ENCODE measurements around the gene MRPL10.
A peak's percentile ranks its signal among the peaks of the same experiment; 100 is the strongest.

Gene MRPL10

GRCh38 chr17:47839071-47839470, 7.7 kb upstream of the MRPL10 start:
- no peak for DNase-seq (ENCODE audit: low read depth)

GRCh38 chr17:47838636-47839035, 7.3 kb upstream of the MRPL10 start:
- no peak for DNase-seq (ENCODE audit: low read depth)

- DNase-seq (ENCODE audit: low read depth): no peak
Observed at GRCh38 chr17:47837401-47838039, 6.2 kb upstream of the MRPL10 start.

DNA sequence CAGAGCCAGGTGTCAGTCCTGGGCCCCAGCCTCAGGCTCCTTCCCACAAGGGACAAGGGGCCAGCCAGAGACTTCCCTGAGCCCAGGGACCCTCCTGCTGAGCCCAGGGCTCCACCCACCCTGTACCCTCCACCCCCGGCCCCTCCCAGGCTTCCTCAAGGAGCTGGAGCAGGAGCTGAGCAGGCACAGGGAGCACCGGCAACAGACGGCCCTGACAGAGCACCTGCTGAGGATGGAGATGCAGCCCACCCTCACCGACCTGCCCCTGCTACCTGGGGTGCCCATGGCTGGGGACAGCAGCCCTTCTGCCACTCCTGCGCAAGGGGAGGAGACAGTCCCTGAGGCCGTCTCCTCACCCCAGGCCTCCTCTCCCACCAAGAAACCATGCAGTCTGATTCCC, 5.3 kb upstream of the MRPL10 start:
- DNase-seq (ENCODE audit: low read depth): no peak

DNA sequence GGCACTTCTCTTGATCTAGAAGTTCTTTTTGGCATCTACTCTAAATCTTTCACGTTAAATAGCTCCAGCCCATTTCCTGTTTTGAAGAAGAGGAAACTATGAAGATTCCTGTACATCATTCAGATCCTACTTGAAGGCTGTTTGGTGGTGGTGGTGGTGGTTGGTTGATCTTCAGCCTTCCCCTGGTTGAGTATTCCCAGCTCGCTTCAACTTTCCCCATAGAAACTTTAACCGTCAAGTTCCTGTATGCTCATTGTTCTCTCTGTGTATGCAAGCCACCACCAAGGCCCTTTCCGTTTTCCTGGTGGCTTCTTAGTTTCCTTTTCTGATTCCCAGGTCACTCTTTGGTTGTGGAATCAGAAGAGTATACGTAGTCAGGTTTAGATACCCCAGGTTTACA, 3.4 kb upstream of the MRPL10 start:
- DNase-seq (ENCODE audit: low read depth): no peak

DNA sequence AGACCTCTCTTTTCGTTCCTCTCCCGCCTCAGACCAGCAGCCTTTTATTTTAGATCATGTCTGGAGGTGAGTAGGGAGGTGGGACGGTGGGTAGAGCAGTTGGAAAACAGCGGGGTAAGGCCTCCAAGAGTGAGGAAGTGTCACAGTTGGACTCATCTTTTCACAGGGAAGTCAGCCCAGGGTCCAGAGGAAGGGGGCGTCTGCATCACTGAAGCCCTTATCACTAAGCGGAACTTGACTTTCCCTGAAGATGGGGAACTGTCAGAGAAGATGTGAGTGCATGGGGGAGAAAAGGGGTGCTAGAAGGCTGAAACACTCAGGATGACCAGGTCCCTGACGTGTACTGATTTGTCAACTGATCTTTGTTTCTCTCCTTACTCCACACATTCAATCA, 590 bp upstream of the MRPL10 start:
- DNase-seq (ENCODE audit: low read depth): no peak

- no peak for DNase-seq (ENCODE audit: low read depth)
Observed at GRCh38 chr17:47830396-47831002, 842 bp downstream of the MRPL10 start.

GRCh38 chr17:47829870-47830269, 1.5 kb downstream of the MRPL10 start:
- DNase-seq (ENCODE audit: low read depth): no peak

- DNase-seq (ENCODE audit: low read depth): no peak
Observed at GRCh38 chr17:47823519-47823918, 7.8 kb downstream of the MRPL10 start.

DNA sequence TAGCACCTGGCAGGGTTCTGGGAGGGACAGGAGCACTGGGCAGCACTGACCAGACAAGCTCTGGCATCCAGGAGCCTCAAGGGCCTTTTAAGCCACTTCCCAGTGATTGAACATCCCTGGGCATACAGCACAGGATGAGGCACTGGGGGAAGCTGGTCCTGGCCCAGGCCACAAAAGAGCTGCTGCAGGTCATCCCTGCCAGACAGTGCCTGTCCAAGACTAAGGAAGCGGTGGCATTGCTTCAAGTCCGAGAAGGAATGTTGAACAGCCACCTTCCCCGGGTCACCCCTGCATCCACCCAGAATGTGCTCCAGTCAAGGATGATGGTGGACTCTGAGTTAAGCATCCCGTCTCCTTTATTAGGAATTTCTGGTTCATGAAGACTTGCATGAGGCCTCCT, 8.6 kb downstream of the MRPL10 start:
- no peak for DNase-seq (ENCODE audit: low read depth)

DNA sequence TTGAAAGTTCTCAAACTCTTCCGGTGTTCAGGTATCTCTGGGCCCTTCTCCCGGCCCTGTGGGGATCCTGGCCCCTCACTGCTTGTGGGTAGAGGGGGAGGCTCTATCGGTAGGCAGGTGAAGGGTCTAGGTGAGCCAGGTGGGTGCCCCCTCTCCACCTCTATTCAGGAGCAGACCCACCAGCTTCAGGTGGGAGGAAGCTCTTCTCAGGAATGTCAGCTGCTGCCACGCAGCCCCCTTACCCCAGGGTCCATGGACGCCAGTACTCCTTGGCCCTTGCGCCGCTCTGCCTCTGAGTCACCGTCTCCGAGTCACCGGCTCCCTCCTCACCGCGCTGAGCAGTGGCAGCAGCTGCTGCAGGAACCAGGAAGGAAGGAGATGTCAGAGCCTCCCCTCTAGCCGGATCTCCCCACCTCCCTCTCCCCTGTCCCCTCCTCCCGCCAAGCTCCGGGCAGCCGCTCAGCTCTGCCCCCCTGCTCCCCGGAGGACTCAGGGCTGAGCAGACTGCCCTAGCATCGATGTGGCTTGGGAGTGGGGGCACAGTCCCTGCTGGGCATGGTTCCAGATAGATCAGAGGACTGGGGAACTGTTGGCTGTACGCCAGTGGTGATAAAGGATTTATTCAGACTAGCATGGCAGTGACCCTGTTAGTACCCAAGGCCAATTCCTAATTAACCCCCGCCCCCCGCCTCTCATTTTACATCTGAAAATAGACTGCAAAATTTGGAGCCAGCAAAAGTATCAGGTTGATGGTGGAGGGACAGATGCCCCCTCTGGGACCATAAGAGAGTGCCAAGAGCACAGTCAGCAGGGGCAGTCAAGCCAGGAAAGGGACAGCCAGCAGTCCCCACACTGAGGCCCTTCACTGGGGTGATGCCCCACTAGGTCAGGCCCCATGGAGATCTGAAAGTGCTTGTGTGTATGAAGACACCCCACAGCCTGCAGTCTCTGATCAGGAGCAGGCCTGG, 9.6 kb downstream of the MRPL10 start, which contains the start of gene OSBPL7:
OSBPL7 (minus strand) TSS at position 371 of the 968 bp plus-strand sequence. CDS start 1,516 bp downstream, outside the sequence.
- DNase-seq (ENCODE audit: low read depth): peak; percentile 60

GRCh38 chr17:47821031-47821423, 10.3 kb downstream of the MRPL10 start:
- no peak for DNase-seq (ENCODE audit: low read depth)

DNA sequence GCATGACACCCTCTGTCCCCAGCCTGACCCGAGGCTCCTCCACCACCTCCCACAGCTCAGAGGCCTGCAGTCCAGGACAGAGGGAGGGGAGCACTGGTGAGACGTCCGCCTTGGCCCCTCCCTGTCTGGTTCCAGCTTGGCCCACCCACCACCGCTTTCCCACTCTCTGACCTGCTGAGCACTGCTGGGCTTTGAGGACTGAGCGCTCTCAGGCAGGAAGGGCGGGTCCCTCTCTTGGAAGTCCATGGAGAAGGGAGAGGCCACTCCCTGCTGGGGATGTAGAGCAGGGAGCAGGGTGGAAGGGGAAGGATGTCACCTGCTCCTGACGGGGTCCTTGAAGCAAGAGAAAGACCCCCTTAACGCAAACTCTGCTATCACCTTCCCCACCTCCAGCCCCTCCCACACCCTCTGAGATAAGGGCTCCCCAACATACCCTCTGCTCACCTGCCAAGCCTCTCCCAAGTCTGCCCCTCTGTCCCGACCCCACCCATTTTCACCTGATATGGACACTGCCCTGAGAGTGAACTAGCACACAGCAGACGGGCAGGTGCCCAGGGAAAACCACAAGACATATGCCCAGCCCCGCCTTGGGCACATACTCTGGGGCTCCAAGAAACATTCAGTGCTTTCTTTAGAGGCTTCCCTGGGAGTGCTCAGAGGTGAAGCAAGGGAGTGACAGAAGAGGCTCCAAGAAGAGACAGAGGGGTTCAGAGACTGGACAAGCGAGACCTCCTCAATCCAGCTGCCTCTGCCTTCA, 11.1 kb downstream of the MRPL10 start:
- DNase-seq (ENCODE audit: low read depth): no peak

DNA sequence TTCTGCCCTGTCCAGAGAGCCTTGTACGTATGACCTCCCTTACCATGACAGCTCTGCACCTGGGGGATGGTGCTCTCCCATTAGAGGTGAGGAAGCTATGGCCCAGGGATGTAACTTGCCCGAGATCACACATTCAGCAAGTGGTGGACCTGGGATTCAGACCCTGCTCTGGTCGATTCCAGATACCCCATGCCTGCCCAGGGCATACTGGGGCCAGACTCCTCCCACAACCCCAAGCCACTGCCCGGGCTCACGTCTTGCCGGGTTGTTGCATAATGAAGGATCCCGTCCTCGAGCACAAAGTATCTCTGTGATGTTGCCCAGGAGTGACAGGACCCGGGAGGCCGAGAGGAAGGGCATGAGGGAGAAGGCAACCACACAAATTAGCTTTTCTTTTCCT, 11.9 kb downstream of the MRPL10 start:
- DNase-seq (ENCODE audit: low read depth): no peak

DNA sequence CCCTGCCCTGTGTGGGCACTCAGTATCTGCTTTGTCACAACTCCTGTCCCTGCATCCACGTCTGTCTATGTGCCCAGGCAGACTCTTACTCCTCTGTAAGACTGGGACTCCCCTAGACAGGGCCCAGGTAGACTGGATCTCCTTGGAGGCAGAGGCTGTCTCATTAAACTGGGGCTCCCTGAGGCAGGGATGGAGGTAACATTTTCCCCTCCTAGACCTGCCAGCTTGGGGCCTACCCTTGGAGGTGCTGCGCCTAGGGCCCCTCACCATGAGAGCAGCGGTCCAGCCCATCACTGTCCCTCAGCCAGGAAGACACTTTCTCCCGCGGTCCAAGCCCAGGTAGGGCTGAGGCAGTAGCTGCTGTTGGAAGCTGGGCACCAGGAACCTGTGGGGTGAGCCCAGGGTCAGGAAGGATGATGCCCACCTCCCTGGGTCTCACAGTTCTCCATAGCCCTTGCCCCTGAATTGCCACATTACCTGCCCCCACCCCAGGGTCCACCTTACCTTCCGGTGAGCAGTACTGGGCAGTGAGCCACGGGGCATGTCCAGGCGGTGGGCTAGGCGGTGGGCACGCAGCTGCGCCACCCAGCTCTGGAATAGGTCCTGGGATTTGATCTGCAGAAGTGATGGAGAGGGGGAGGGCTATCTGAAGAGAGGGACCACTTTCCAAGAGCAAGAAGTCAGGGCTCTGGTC, 13.2 kb downstream of the MRPL10 start:
- no peak for DNase-seq (ENCODE audit: low read depth)

GRCh38 chr17:47816947-47817346, 14.4 kb downstream of the MRPL10 start:
- no peak for DNase-seq (ENCODE audit: low read depth)

- no peak for DNase-seq (ENCODE audit: low read depth)
Observed at GRCh38 chr17:47816111-47816735, 15.1 kb downstream of the MRPL10 start.

DNA sequence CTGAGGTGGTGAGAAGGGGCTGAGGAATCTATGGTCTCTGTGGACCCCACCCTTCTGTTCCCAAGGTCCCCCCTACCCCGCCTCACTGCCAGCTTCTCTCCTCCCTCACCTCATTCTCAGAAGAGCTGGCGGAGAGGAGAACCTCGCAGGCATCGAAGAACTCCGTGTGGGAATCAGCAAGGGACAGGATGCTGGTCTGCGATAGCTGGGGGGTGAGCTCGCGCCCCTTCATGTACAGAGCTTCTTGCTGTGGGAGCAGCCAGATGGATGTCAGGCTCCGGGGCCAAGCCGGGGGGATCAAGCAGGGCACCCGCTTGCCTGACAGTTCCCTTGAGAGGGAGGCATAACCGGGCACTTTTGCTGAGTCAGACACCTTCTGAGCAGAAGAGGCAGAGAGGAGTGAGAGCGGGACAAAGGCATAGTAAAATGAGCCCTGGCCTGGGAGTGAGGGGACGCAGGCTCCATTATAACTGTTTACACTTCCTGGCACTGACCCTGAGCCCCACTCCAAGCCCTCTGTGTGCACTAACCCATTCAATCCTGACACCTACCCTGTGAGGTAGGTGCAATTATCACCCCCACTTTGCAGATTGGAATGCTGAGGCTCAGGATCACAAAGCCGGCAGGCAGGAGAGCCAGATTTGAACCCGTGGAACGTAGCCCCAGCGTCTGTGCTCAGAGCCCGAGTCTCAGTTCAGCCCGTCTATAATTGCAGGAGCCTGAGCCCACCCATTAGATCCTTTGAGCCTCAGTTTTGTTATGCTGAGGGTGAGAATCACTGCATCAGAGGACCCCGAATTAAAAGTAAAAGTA, 16.0 kb downstream of the MRPL10 start:
- DNase-seq (ENCODE audit: low read depth): no peak

DNA sequence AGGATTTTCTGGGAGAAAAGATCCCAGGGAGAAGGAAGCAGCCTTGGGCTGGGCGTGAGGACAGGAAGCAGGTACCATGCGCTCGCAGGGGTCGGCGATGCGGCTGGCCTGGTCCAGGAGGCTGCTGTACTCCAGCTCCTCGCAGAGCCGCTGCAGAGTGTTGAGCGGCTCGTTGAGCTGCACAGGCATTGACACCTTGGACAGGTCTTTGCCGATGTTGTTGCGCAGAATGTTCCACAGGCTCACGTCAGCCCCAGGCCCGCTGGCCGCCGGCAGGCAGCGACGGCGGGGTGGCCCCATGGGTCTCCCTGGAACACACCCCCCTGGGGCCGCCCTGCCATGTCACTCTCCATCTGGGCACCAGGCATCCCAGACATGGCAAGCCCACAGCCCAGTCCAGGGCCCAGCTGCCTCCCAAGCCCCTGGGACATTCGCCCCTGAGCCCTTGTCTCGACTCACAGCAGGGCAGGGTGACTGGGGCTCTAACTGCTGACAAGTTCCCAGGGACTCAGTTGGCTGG, 17.8 kb downstream of the MRPL10 start:
- no peak for DNase-seq (ENCODE audit: low read depth)

DNA sequence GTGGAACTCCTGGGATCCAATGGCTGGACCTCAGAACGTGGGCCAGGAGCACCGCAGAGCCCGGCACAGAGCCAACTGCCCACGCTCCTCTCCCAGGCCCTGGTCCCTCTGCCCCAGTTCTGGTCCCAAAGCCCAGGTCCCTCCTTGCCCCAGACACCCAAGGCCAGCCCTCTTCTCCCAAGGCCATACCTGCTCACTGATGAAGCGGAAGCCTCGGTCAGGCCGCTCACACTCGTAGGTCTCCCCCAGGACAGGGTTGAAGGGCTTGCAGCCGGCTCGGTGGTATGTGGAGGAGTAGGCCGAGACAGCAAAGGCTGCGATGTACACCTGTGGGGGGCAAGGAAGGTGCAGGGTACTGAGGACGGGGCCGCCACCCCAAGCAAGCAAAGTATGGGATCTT, 18.3 kb downstream of the MRPL10 start:
- DNase-seq (ENCODE audit: low read depth): no peak
